HEK293 (cell line): ENCODE measurements around the gene RNF144B.

Experiments used
- CTCF ChIP-seq: fragments of 450-650 bp; formaldehyde crosslinking; IDR thresholded peaks from 2 replicates; pipeline ENCODE4 v1.5.1; 2016; ENCODE audit warnings: missing biosample characterization, missing genetic modification characterization
- REST ChIP-seq: fragments of 450-650 bp; formaldehyde crosslinking; IDR thresholded peaks from 2 replicates; pipeline ENCODE4 v1.5.1; 2016; ENCODE audit warnings: missing biosample characterization, missing genetic modification characterization
- YY1 ChIP-seq: fragments of 450-650 bp; formaldehyde crosslinking; IDR thresholded peaks from 2 replicates; pipeline ENCODE4 v1.5.1; 2018; ENCODE audit warnings: missing biosample characterization, missing genetic modification characterization
- ZBTB20 ChIP-seq: fragments of 450-650 bp; formaldehyde crosslinking; IDR thresholded peaks from 2 replicates; pipeline ENCODE4 v1.5.1; 2016; ENCODE audit warnings: missing biosample characterization, missing genetic modification characterization
- ZBTB7A ChIP-seq: fragments of 450-650 bp; formaldehyde crosslinking; IDR thresholded peaks from 2 replicates; pipeline ENCODE4 v1.5.1; 2016; ENCODE audit warnings: low read depth, missing biosample characterization, missing genetic modification characterization
- ZNF114 ChIP-seq: fragments of 450-650 bp; formaldehyde crosslinking; IDR thresholded peaks from 2 replicates; pipeline ENCODE4 v1.5.0; 2017; ENCODE audit warnings: missing biosample characterization, missing genetic modification characterization
- ZNF175 ChIP-seq: fragments of 450-650 bp; formaldehyde crosslinking; IDR thresholded peaks from 2 replicates; pipeline ENCODE4 v1.5.1; 2016; ENCODE audit warnings: missing biosample characterization, missing genetic modification characterization
- ZNF184 ChIP-seq: fragments of 450-650 bp; IDR thresholded peaks from 2 replicates; pipeline ENCODE4 v1.5.1; 2018; ENCODE audit warnings: missing biosample characterization, mild to moderate bottlenecking, missing genetic modification characterization
- ZNF777 ChIP-seq: fragments of 450-650 bp; formaldehyde crosslinking; IDR thresholded peaks from 2 replicates; pipeline ENCODE4 v1.5.1; 2017; ENCODE audit warnings: missing biosample characterization, missing genetic modification characterization, borderline replicate concordance

DNA sequence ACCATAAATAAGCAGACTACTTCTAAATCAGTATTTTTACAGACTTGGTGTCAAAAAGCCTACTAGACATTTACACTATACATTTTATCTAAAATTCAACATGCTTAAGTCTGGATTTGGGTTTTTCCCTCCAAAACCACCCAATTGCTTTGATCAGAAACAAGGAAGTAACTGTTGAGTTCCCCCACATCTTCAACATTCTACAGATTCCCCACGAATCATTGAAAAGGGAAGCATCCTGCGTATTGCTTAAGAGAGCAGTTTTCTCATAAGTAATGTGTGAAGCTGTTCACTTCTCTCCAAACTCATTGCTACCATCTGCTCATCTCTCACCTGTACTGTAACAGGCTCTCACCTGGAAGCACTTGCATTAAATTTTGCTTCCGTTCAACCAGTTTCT is 36.4 kb upstream of the RNF144B start:
- TF ChIP-seq ZNF175 (no peak), ZBTB20 (no peak), CTCF (no peak), ZBTB7A (tag by site-specific recombination) (no peak), ZNF184 (no peak), ZNF114 (tag by site-specific recombination) (no peak), REST (tag by site-specific recombination) (no peak), YY1 (tag by site-specific recombination) (no peak), ZNF777 (tag by site-specific recombination) (no peak)
